ENCODE measurements around the gene SEC16A.

SEC16A gene

DNA sequence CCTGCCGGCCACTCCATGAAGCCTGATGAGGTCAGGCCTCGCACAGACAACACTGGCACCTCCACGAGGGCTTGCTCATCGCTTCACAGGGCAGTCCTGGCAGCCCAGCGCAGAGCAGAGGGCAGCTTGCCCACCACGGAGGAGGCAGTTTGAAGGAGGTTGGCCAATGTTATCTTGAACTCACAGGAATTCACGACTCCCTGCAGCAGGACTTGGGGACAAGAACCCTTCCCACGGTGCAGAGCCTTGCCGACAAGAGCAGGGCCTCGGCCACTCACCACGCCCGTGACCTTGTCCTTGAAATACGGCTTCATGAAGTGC, 87.9 kb downstream of the SEC16A start:
- DNase-seq, result no peak

- DNase-seq, result no peak
Measured at GRCh38 chr9:136394312-136395019, 88.4 kb downstream of the SEC16A start.

GRCh38 chr9:136393531-136393930, 89.3 kb downstream of the SEC16A start:
- no peak for DNase-seq

GRCh38 chr9:136392538-136393449, 90.0 kb downstream of the SEC16A start:
- no peak for DNase-seq

- no peak for DNase-seq
Measured at GRCh38 chr9:136391737-136392537, 90.9 kb downstream of the SEC16A start.

All from NCI-H510A (cell line).